ENCODE data around the gene COL21A1. TPM values are rescaled to one million over a fixed set of nuclear protein-coding genes. Genes with fewer than 3 reads are reported as not detected.

The COL21A1 gene
- total RNA-seq, 1 experiment from 2014 or later = 3.3 TPM

DNA sequence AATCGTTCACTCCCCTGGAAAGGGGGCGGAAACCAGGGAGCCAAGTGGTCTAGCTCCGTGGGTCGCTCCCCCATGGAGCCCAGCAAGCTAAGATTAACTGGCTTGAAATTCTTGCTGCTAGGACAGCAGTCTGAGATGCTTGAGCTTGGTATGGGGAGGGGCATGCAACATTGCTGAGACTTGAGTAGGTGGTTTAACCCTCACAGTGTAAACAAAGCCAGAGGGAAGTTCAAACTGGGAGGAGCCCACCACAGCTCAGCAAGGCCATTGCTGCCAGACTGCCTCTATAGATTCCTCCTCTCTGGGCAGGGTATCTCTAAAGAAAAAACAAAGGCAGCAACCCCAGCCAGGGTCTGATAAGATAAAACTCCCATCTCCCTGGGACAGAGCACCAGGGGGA, 43.2 kb downstream of the COL21A1 start:
- intact Hi-C loops (cut with micrococcal nuclease; ENCODE audit: unreplicated experiment) (no loop called here), in situ Hi-C loops (cut with HindIII; ENCODE audit: low pct_unique_long_range_greater_than_20kb, low sequenced_read_pairs) (no loop called here)
- ATAC-seq (no peak), DNase-seq (ENCODE audit: low read depth, low spot score) (no peak)
- Histone ChIP-seq H3K27me3 (ENCODE audit: control insufficient read depth, insufficient read depth, low read length) (no peaks in the 10 kb centered on the region), H3K36me3 (ENCODE audit: control insufficient read depth, insufficient read depth, low read length) (no peaks in the 10 kb centered on the region), H3K4me3 (ENCODE audit: low read depth in 2 of 2, low read length in 2 of 2) (no peak overlapping the region), H3K9me3 (ENCODE audit: control insufficient read depth, insufficient read depth, low read depth, low read length) (no peaks in the 10 kb centered on the region; the same call in 1 of the 2 replicates), H3K4me1 (ENCODE audit: control insufficient read depth, insufficient read depth, low read length) (no peaks in the 10 kb centered on the region), H3K27ac (ENCODE audit: low read length) (no peak overlapping the region)
- ChIA-PET POLR2A (no interaction called here), CTCF (no interaction called here)
- no peak for TF ChIP-seq POLR2AphosphoS5 (IDR thresholded peaks at IDR 0.05; ENCODE audit: low read depth, low read length)
- TF ChIP-seq, protein P1, sequence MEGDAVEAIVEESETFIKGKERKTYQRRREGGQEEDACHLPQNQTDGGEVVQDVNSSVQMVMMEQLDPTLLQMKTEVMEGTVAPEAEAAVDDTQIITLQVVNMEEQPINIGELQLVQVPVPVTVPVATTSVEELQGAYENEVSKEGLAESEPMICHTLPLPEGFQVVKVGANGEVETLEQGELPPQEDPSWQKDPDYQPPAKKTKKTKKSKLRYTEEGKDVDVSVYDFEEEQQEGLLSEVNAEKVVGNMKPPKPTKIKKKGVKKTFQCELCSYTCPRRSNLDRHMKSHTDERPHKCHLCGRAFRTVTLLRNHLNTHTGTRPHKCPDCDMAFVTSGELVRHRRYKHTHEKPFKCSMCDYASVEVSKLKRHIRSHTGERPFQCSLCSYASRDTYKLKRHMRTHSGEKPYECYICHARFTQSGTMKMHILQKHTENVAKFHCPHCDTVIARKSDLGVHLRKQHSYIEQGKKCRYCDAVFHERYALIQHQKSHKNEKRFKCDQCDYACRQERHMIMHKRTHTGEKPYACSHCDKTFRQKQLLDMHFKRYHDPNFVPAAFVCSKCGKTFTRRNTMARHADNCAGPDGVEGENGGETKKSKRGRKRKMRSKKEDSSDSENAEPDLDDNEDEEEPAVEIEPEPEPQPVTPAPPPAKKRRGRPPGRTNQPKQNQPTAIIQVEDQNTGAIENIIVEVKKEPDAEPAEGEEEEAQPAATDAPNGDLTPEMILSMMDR (IDR thresholded peaks at IDR 0.05) = no peak
- TF ChIP-seq, protein P2, sequence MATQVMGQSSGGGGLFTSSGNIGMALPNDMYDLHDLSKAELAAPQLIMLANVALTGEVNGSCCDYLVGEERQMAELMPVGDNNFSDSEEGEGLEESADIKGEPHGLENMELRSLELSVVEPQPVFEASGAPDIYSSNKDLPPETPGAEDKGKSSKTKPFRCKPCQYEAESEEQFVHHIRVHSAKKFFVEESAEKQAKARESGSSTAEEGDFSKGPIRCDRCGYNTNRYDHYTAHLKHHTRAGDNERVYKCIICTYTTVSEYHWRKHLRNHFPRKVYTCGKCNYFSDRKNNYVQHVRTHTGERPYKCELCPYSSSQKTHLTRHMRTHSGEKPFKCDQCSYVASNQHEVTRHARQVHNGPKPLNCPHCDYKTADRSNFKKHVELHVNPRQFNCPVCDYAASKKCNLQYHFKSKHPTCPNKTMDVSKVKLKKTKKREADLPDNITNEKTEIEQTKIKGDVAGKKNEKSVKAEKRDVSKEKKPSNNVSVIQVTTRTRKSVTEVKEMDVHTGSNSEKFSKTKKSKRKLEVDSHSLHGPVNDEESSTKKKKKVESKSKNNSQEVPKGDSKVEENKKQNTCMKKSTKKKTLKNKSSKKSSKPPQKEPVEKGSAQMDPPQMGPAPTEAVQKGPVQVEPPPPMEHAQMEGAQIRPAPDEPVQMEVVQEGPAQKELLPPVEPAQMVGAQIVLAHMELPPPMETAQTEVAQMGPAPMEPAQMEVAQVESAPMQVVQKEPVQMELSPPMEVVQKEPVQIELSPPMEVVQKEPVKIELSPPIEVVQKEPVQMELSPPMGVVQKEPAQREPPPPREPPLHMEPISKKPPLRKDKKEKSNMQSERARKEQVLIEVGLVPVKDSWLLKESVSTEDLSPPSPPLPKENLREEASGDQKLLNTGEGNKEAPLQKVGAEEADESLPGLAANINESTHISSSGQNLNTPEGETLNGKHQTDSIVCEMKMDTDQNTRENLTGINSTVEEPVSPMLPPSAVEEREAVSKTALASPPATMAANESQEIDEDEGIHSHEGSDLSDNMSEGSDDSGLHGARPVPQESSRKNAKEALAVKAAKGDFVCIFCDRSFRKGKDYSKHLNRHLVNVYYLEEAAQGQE (IDR thresholded peaks at IDR 0.05; ENCODE audit: insufficient read depth in 1 of 2, low read depth in 2 of 2, low read length in 1 of 2) = no peak
- TF ChIP-seq SIN3A (IDR thresholded peaks at IDR 0.05; ENCODE audit: borderline replicate concordance, insufficient read depth, low read depth, low read length) = no peak
- BruUV-seq (replicated peaks) = no TSS peak

DNA sequence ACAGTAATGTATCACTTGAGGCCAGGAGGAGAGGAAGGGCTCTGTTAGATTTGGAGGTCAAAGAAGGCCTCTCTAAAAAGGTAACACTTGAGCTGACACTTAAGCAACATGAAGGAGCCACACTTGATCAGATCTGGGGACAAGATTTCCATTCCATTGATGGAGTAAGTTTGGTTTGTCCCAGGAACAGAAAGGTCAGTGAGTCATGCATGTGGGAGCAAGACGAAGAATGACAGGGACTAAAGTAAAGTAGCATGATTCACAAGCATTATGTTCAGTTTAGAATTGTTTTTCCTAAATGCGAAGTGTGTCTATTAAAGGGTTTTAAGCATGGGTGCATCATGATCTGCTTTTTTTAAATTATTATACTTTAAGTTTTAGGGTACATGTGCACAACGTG, 47.4 kb downstream of the COL21A1 start:
- intact Hi-C loops (cut with micrococcal nuclease; ENCODE audit: unreplicated experiment) (no loop called here), in situ Hi-C loops (cut with HindIII; ENCODE audit: low pct_unique_long_range_greater_than_20kb, low sequenced_read_pairs) (no loop called here)
- Histone ChIP-seq H3K9me3 (ENCODE audit: control insufficient read depth, insufficient read depth, low read depth, low read length) (no peaks in the 10 kb centered on the region; the same call in 1 of the 2 replicates), H3K27me3 (ENCODE audit: control insufficient read depth, insufficient read depth, low read length) (no peaks in the 10 kb centered on the region), H3K27ac (ENCODE audit: low read length) (no peak overlapping the region), H3K36me3 (ENCODE audit: control insufficient read depth, insufficient read depth, low read length) (no peaks in the 10 kb centered on the region), H3K4me1 (ENCODE audit: control insufficient read depth, insufficient read depth, low read length) (no peaks in the 10 kb centered on the region), H3K4me3 (ENCODE audit: low read depth in 2 of 2, low read length in 2 of 2) (no peak overlapping the region)
- CTCF ChIA-PET = no interaction called here
- POLR2A ChIA-PET = no interaction called here
- DNase-seq (ENCODE audit: low read depth, low spot score) = no peak
- TF ChIP-seq POLR2AphosphoS5 (IDR thresholded peaks at IDR 0.05; ENCODE audit: low read depth, low read length) = no peak
- TF ChIP-seq TCF7L2 (IDR thresholded peaks at IDR 0.05; ENCODE audit: low read depth, low read length) = no peak
- no peak for TF ChIP-seq SIN3A (IDR thresholded peaks at IDR 0.05; ENCODE audit: borderline replicate concordance, insufficient read depth, low read depth, low read length)
- TF ChIP-seq, protein P1 (IDR thresholded peaks at IDR 0.05) = no peak
- TF ChIP-seq, protein P2 (IDR thresholded peaks at IDR 0.05; ENCODE audit: insufficient read depth in 1 of 2, low read depth in 2 of 2, low read length in 1 of 2) = no peak
- ATAC-seq = no peak
- BruUV-seq (replicated peaks) = no TSS peak

All from Panc1 (cell line).